Stimulated activated CD8-positive, alpha-beta memory T cell treated with anti-CD3 and anti-CD28 coated beads, Interleukin-12 subunit alpha, Interleukin-12 subunit beta, amount 100 ng/mL, for 4 hours (primary cell): ENCODE measurements around the gene CFAP54.
"Not testable (repeated sequence)": the region's sequence is repeated elsewhere in the genome, so short reads cannot be mapped to it uniquely, and the experiment has no call there.

Source experiments
- DNase-seq: peaks from one replicate; pipeline ENCODE4 v3.0.0-alpha.2; 2020; ENCODE audit warnings: low read depth

Gene CFAP54

GRCh38 chr12:96489392-96490056 is at the start of gene CFAP54:
CFAP54 (plus strand) TSS chr12:96489577; CDS start chr12:96489610, 33 bp downstream.
- DNase-seq = peak; percentile 87

- DNase-seq = no peak
Measured at GRCh38 chr12:96441816-96442215, 47.6 kb upstream of the CFAP54 start.

GRCh38 chr12:96442906-96443305 is 46.5 kb upstream of the CFAP54 start:
- DNase-seq = no peak

DNA sequence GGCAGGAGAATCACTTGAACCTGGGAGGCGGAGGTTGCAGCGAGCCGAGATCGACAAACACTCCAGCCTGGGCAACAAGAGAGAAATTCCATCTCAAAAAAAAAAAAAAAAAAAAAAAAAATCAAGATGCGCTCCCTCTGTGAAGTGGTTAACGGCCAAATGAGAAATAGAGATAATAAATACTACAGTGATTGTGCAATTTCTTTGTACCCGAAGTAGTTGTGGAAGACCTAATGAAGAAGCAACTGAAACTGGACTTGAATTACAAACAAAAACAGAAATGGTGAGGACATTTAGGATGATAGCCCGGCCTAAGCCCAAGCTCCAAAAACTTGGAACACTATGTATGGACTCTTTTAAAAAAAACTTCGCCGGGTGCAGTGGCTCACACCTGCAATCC is 45.0 kb upstream of the CFAP54 start:
- DNase-seq = no peak

GRCh38 chr12:96445691-96446583 is 43.4 kb upstream of the CFAP54 start:
- peak; percentile 10 for DNase-seq

DNA sequence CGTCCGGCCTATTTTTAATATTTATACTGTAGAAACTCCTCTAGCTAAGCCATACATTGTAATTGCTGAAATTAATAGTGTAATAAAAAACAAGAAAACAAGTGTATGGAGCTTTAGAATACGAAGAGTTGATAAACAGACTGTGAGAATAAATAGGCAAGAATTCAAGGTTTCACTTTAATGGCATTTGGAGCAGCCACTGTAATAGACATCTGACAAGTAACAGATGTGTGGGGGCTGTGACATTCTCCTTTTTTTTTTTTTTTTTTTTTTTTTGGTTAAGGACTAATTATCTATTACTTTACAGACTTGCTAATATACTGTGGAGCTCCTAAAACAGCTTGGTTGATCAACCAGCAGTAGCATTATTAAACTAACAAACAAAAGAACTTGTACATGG is 42.1 kb upstream of the CFAP54 start:
- no peak for DNase-seq

- no peak for DNase-seq
Measured at GRCh38 chr12:96448300-96448699, 41.1 kb upstream of the CFAP54 start.

DNA sequence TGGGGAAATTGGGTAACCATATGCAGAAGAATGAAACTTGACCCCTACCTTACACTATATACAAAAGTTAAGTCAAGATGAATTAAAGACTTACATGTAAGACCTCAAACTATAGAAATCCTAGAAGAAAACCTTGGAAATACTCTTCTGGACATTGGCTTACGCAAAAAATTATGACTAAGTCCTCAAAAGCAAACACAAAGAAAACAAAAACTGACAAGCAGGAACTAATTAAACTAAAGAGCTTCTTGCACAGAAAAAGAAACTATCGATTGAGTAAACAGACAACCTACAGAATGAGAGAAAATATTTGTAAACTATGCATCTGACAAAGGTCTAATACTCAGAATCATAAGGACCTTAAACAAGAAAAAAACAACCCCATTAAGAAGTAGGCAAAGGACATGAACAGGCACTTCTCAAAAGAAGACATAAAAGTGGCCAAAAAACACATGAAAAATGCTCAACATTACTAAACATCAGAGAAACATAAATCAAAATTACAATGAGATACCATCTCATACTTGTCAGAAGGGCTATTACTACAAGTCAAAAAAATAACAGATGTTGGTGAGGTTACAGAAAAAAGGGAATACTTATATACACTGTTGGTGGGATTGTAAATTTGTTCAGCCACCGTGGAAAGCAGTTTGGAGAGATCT is 37.0 kb upstream of the CFAP54 start:
- no peak for DNase-seq

DNA sequence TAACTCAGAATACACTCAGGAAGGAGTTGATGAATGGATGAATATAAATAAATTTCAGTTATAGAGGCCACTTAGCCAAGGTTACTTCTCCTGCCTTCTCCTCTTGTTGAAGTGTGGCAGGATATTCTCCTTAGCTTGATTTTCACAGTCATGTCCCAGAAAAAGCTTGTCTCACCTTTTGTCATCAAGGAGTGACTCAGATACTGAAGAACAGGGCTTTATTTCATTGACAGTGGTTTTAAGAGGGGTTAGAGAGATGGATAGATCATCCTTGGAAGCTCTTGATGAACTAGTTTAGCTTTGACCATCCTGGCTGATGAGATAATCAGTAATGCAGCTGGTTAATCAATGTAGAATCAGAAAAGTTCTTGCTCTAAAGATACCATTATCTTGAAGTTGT is 35.0 kb upstream of the CFAP54 start:
- DNase-seq = no peak

DNA sequence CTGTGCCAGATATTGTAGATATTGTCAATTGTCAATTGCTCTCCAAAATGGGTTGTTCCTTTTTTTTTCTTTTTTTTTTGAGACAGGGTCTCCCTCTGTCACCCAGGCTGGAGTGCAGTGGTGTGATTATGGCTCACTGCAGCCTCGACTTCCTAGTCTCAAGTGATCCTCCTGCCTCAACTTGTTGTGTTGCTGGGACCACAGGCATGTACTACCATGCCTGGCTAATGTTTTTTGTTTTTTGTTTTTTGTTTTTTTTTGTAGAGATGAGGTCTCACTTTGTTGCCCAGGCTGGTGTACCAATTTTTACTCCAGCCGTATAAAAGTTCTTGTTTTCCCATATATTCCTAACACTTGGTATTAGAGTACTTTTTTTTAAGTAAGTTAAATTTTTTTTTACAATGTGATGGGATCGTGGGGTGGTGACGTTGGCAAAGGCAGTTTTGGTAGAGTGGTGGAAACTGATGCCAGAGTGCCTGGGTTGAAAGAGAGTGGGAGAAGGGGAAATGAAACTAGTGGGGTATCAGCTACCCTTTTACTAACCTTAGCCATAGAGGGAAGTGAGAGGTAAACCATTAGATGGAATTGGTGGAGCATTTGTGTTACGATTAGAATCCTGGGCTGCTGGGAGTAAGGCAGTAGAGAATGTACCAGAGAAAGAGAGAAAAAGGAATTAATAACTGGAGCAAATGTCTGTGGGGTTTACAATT is 33.0 kb upstream of the CFAP54 start:
- no peak for DNase-seq

- no peak for DNase-seq
Measured at GRCh38 chr12:96457191-96457930, 32.0 kb upstream of the CFAP54 start.

DNA sequence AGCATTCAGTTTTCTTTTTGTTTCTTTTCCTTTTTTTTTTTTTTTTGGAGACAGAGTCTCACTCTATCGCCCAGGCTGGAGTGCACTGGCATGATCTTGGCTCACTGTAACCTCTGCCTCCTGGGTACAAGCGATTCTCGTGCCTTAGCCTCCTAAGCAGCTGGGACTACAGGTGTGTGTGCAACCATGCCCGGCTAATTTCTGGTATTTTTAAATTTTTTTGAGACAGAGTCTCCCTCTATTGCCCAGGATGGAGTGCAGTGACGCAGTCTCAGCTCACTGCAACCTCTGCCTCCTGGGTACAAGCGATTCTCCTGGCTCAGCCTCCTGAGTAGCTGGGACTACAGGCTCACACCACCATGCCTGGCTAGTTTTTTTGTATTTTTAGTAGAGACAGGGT is 30.1 kb upstream of the CFAP54 start:
- not testable (repeated sequence) for DNase-seq

GRCh38 chr12:96462571-96463280 is 26.7 kb upstream of the CFAP54 start:
- no peak for DNase-seq

DNA sequence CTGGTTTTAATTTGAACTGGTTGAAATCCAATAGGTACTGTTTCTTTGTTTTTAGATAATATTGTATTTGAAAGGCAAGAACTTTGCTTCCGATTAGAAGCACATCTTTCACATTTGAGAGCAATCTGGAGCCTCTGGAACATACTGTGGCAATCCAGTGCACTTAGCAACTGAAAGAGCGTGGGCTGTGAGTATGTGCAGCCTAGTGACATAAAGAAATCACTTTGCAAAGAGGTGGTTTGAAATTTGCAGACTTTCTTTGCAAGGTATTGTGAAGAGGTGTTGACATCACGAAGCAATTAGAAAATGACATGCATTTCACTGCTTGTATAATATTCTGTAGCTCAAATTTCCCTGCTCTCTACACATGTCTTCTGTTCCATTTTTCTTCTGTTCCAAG is 23.5 kb upstream of the CFAP54 start:
- no peak for DNase-seq

- DNase-seq = no peak
Measured at GRCh38 chr12:96466939-96467751, 22.2 kb upstream of the CFAP54 start.

- DNase-seq = no peak
Measured at GRCh38 chr12:96471368-96472050, 17.9 kb upstream of the CFAP54 start.

DNA sequence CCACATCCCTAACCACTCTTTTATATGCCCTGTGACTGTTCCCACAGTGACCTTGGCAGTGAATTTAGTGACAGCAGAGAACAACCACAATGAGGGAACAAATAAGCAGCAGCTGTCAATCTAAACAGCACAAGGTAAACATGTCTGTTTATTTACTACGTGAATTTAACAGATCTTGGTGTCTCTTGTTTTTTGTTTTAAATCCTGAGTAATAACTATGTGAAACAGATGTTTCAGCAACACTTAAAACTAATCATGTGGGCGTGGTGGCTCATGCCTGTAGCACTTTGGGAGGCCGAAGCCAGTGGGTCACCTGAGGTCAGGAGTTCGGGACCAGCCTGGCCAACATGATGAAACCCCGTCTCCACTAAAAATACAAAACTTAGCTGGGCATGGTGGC is 17.0 kb upstream of the CFAP54 start:
- DNase-seq = no peak

GRCh38 chr12:96473394-96474093 is 15.8 kb upstream of the CFAP54 start:
- peak; percentile 14 for DNase-seq

- no peak for DNase-seq
Measured at GRCh38 chr12:96474206-96474605, 15.2 kb upstream of the CFAP54 start.
